AML-193 (cell line): ENCODE measurements around the gene DCBLD1.
A peak's percentile ranks its signal among the peaks of the same experiment; 100 is the strongest.
"Not testable (repeated sequence)": the region's sequence is repeated elsewhere in the genome, so short reads cannot be mapped to it uniquely, and the experiment has no call there.

Experiments
- DNase-seq, 2 experiments: peaks; one replicate each; lab custom pipeline; 2025; lab: John Stamatoyannopoulos, UW

The DCBLD1 gene

GRCh38 chr6:117501722-117502121 is 19.2 kb downstream of the DCBLD1 start:
- DNase-seq, result peak in 1 of 2 experiments; percentile 7

- no peak for DNase-seq
Measured at GRCh38 chr6:117502580-117502979, 20.1 kb downstream of the DCBLD1 start.

DNA sequence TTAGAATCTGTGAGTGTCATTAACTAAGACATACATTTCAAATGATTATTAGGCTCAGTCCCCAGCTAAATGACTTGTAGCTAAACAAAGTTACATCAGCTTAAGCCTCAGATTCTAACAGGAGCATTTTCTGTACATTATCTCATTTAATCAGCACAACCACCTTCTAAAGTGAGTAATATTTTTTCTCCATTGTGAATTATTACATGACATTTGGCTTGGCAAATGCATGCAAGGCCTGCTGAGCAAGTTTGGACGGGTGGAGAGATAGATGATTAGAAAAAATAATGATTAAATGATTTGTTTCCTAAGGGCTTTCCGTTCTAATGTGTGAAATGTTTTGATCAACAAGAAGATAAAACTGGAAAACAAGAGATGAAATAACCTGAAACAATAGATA is 20.7 kb downstream of the DCBLD1 start:
- DNase-seq, result no peak

DNA sequence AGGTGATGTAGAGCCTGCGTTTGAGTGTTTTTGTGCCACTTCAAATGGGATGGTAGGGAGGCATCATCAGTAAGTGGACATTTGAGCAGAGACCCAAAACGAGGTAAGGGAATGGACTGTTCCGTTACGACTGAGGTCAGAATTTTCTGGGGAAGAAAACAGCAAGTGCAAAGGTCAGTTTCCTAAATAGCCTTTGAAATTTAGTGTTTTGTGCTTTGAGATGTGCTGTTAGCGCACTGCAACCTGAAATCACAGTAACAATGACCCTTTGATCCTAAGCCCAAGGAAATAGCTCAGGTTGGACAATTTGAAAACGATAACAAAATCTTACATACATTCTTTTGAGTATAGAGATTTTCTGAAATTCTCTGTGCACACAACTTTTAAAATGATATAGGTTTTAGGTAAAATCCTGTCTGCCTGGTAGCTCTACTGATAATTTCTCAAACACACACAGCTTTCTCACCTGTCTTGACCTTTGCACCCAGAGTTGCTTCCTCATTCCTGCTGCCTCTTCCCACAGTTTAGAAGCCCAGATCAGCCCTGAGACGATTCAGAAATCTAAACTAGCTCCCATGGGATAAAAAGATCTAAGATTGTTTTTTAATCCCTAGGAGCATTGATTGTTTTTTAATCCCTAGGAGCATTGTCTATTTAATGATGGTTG is 22.1 kb downstream of the DCBLD1 start:
- no peak for DNase-seq

- DNase-seq, result no peak
Measured at GRCh38 chr6:117505311-117505710, 22.8 kb downstream of the DCBLD1 start.

DNA sequence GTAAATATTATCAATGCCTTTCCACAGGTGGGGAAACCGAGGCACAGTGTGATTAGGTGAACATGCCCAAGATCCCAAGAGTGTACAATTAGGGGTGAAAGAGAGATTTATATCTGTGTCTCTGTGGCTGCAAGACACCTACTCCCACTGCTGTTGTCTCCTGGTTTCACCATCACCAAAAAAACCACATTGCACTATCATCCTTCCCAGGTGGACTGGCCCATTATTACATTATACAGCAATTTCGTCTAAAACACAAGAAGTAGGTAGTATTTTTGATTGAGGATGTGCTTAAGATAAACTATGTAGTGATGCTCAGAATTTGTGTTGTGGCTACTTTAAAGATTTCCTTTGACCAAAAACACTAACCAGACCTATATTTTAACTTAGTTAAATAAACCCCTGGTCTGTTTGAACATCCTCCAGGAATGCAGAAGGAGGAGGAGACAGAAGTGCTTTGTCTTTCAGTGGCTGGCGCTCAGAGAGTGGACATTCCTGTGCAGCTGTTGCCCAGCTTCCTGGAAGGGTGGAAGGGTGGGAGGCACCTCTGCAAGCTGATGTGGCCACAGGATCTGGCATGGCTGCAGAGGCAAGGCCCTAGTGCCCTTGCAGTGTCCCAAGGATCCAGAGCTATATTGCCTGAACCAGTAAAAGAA is 23.8 kb downstream of the DCBLD1 start:
- DNase-seq, result no peak

GRCh38 chr6:117506907-117507306 is 24.4 kb downstream of the DCBLD1 start:
- DNase-seq, result no peak

DNA sequence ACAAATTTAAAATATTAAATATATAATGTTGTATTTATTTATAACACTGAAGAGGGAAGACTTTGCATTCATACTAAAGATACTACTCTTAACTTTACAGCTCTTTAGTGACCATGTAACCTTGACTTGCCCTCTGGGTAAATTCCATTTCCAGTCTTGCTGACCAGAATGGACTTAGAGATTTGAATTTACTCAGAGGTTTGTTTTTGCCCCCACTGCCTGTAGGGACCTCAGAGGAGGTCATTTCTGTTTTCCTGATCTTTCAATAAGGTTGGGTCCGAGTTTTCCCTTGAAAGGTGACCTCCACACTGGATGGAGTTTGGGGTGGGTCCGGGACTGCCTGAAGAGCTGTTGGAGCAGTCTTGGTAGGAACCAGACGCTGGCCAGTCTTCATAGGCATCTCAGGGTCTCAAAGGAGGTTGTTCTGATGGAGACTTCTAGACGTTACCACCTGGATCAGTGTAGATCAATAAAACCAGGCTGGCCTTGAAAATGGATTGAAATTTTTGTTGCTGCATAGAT is 26.0 kb downstream of the DCBLD1 start:
- no peak for DNase-seq

GRCh38 chr6:117509021-117509420 is 26.5 kb downstream of the DCBLD1 start:
- DNase-seq, result no peak

DNA sequence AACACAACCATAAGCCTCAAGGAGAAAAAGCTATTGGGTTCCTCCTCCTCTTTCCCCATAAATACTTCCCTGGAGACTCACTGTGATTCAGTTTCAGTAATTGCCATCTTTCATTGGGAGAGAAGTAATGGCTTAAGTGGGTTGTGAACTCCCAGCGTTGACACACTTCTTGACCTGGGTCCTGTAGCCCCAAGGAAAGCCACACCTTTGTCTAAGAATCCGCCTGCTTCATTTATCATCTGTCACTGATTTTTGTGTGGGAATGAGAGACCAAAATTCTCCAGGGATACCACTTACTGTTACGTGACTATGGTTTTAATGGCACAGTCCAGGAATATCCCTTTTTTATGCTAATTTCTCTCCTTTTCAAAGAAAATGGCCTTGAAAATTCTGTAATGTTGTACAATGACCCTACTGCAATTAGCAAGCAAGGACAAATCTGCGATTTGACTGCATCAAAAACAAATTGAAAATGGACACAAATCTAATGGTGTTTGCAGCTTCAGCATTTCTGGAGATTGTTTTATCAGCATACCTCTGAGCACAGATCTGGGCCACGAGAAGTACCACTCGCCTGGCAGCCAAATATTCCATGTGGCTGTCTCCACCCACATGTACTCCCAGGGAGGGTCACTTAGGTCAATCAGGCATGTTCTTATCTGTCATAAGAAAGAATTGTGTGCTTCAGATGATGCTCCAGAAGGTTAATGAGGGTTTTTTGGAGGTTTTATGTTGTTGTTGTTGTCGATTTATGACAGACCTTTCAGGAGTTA is 29.8 kb downstream of the DCBLD1 start:
- no peak for DNase-seq

- DNase-seq, result no peak
Measured at GRCh38 chr6:117512987-117513573, 30.6 kb downstream of the DCBLD1 start.

DNA sequence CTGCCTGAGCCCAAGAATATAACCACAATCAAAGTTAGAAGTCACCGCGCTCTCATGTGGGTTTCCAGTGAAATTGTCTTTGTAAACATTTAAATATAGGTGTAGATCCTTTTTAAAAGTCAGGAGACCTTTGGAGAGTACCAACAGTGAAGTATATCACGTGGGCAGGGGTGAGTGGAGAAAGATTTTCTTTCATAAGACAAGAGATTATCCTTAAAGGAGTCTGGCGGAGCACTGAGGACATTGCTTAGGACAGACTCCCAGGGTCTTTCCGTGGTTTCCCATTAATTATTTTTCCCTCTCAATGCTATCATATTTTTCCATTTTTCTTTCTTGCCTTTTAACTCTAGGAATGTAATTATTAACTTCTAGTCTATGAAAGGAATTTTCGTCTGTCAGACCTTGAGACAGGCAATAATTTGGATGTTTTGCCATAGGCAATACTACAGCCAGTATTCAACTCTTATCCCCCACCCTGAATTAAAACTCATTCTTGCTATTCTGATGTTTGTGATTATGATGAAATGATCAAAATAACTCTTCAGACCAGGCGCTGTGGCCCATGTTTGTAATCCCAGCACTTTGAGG is 31.4 kb downstream of the DCBLD1 start:
- DNase-seq, result no peak

DNA sequence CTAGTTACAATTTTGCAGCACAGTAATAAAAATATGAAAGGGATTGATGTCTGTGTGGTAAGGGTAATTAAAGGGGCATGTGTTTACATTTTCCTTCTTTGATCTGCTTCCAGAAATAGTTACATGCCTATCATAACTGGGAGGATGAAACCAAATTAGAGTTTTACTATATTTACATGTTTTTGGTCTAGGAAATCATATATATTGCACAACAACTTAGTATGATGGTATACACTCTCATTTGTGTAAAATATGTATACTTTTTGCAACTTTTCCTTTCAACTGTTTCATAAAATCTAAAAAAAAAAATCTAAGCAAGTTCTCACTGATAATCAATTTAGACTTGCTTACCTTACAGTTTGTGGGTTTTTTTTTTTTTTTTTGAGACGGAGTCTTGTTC is 32.2 kb downstream of the DCBLD1 start:
- no peak for DNase-seq

DNA sequence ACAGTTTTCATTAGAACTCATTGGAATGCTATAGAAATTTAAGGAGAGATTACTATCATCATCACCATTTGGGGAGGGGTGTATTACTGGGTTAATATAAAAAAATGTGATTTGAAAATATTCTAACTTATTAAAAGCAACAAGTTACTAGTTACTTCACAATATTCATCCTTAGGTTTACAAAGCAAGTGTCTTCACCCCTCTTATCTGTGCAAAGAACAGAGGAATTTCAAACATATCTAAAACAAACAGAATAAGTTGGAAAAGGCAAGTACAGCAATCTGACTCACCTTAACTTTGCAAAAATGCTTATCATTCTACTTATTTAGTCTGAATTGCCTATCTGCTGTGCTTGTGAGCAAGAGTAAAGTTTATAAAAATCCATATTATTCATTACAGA is 32.9 kb downstream of the DCBLD1 start:
- DNase-seq, result no peak

GRCh38 chr6:117517995-117518394 is 35.5 kb downstream of the DCBLD1 start:
- DNase-seq, result not testable (repeated sequence)

- no peak for DNase-seq
Measured at GRCh38 chr6:117518870-117519269, 36.4 kb downstream of the DCBLD1 start.

GRCh38 chr6:117520603-117521395 is 38.3 kb downstream of the DCBLD1 start:
- no peak for DNase-seq

- no peak for DNase-seq
Measured at GRCh38 chr6:117521791-117522502, 39.5 kb downstream of the DCBLD1 start.

DNA sequence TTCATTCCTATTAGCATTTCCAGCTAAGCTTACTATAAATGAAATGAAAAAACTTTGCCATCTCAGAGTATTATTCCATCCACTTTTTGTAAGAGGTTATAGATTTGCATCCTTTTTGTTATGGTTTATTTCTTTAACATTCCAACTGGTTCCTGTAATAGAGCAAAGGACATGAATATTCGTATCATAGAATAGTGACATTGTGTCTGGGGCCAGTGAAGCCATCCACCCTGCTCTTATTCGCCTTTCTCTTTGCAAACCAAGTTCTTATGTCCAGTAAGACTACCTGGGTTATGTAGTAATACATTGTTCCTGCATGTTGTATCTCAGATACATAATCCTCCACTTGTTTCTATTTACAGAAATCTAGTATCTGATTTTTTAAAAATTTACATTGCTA is 43.1 kb downstream of the DCBLD1 start:
- no peak for DNase-seq

DNA sequence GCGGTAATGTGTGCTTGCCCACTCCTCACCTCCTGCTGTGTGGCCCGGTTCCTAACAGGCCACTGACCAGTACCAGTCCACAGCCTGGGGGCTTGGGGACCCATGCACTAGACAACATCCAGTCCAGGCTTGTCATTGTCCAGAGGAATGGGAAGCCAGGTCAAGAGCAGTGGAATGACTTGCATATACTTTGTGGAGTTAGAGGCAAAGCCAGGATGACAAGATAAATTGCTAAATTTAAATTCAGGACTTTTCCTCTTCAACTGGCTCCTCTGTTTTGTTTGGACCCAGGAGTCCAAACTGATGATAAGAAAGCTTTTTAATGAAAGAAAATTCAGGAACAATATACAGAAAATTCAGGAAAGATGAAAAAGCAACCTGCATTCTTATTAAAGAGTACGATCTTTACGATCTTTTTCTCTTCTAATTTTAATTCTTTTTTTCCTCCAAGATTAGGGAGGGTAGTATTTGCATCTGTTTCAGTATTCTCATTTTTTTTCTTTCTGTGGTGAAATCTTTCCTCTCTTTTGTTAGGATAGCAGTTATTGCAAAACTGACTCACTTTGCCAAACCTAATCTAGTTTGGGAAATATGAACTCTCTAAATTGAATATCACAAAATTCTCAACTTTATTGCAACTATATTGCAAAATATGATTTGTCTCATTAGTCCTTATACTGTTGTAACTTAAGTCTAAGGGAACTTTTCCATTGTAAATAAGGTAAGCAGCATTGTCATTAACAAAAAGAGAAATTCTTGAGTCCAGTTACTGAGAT is 48.2 kb downstream of the DCBLD1 start:
- DNase-seq, result no peak
